GM23338 (cell line): ENCODE data around the gene ACOXL.

ENCODE experiments used
- CREB1 ChIP-seq: fragments of 250-450 bp; sonication (Bioruptor Pico); IDR thresholded peaks from 2 replicates; pipeline ENCODE4 v1.5.0; 2020; ENCODE audit warnings: low read depth, mild to moderate bottlenecking, moderate library complexity
- CTCF ChIP-seq, 2 experiments: fragments of 200-600 bp in 1 of 2; sonication (generic) in 1 of 2; conservative IDR thresholded peaks; 2 replicates each; pipeline versions ENCODE4 v1.5.1 to v1.6.1; 2016 to 2017; ENCODE audit warnings: antibody characterized with exemption in 2 of 2, low read depth in 2 of 2, mild to moderate bottlenecking in 2 of 2, moderate library complexity in 1 of 2
- ETS1 ChIP-seq: IDR thresholded peaks from 2 replicates; pipeline ENCODE4 v1.6.1; 2016; ENCODE audit warnings: antibody characterized with exemption
- EZH2 ChIP-seq: fragments of 200-600 bp; sonication (generic); IDR thresholded peaks from one replicate; pipeline ENCODE4 v1.8.0; 2017; ENCODE audit warnings: antibody characterized with exemption, mild to moderate bottlenecking, low read depth; ENCODE audit not compliant: unreplicated experiment
- EZH2phosphoT487 ChIP-seq: fragments of 200-600 bp; sonication (generic); IDR thresholded peaks from one replicate; pipeline ENCODE4 v1.8.1; 2018; ENCODE audit warnings: antibody characterized with exemption; ENCODE audit not compliant: unreplicated experiment
- JUNB ChIP-seq: IDR thresholded peaks from one replicate; pipeline ENCODE4 v1.6.1; 2016; ENCODE audit warnings: antibody characterized with exemption; ENCODE audit not compliant: unreplicated experiment
- POLR2AphosphoS5 ChIP-seq: IDR thresholded peaks from 2 replicates; pipeline ENCODE4 v1.6.1; 2016; ENCODE audit warnings: antibody characterized with exemption, low read depth
- REST ChIP-seq: IDR thresholded peaks from one replicate; pipeline ENCODE4 v1.6.1; 2018; ENCODE audit warnings: antibody characterized with exemption; ENCODE audit not compliant: unreplicated experiment
- STAT1 ChIP-seq: IDR thresholded peaks from one replicate; pipeline ENCODE4 v1.6.1; 2016; ENCODE audit warnings: antibody characterized with exemption; ENCODE audit not compliant: unreplicated experiment
- ZNF114 ChIP-seq: fragments of 250-450 bp; sonication (Bioruptor Pico); IDR thresholded peaks from 2 replicates; pipeline ENCODE4 v1.5.0; 2020; ENCODE audit warnings: mild to moderate bottlenecking, moderate library complexity
- ZNF331 ChIP-seq: fragments of 250-450 bp; sonication (Bioruptor Pico); IDR thresholded peaks from 2 replicates; pipeline ENCODE4 v1.5.0; 2020; ENCODE audit warnings: low read depth, mild to moderate bottlenecking, moderate library complexity

- TF ChIP-seq CTCF (conservative IDR thresholded peaks at IDR 0.05; ENCODE audit: low read depth in 2 of 2) (no peak), EZH2 (no peak), POLR2AphosphoS5 (no peak), EZH2phosphoT487 (no peak), CREB1 (CRISPR knock-in tag) (no peak), JUNB (no peak), ZNF114 (CRISPR knock-in tag) (no peak), REST (no peak), ETS1 (no peak), ZNF331 (CRISPR knock-in tag) (no peak), STAT1 (no peak)
Measured at GRCh38 chr2:110872521-110872920, 140.1 kb downstream of the ACOXL start.
